Neutrophil (primary cell): ENCODE results near the gene CCL4.
"Not testable (repeated sequence)": the region's sequence is repeated elsewhere in the genome, so short reads cannot be mapped to it uniquely, and the experiment has no call there.

ENCODE experiments used
- H3K27ac ChIP-seq: fragments of 200-600 bp; sonication (generic); 2 replicates; pipeline ENCODE4 v1.5.1; 2016; ENCODE audit warnings: mild to moderate bottlenecking, moderate library complexity
- H3K27me3 ChIP-seq: fragments of 200-600 bp; sonication (generic); 2 replicates; pipeline ENCODE4 v1.6.0; 2016; ENCODE audit warnings: mild to moderate bottlenecking
- H3K36me3 ChIP-seq: fragments of 200-600 bp; sonication (generic); 2 replicates; pipeline ENCODE4 v1.5.1; 2017
- H3K4me1 ChIP-seq, 2 experiments: fragments of 200-600 bp in 1 of 2; sonication (generic) in 1 of 2; 1 replicate in 1 of 2; 2 replicates in 1 of 2; pipeline versions ENCODE4 v1.5.1 to v1.6.1; 2013 to 2016; ENCODE audit warnings: low read depth in 1 of 2, low read length in 1 of 2, mild to moderate bottlenecking in 1 of 2, moderate library complexity in 1 of 2; ENCODE audit not compliant: control insufficient read depth in 1 of 2, insufficient read depth in 1 of 2
- H3K4me3 ChIP-seq, 2 experiments: fragments of 200-600 bp in 1 of 2; sonication (generic) in 1 of 2; 1 replicate in 1 of 2; 2 replicates in 1 of 2; pipeline ENCODE4 v1.5.1; 2013 to 2016; ENCODE audit warnings: low read depth in 1 of 2, low read length in 1 of 2, mild to moderate bottlenecking in 1 of 2, moderate library complexity in 1 of 2
- H3K9me3 ChIP-seq: fragments of 200-600 bp; sonication (generic); 2 replicates; pipeline ENCODE4 v1.5.1; 2016
- CTCF ChIP-seq: fragments of 200-600 bp; sonication (generic); IDR thresholded peaks from 2 replicates; pipeline ENCODE4 v1.5.1; 2016; ENCODE audit warnings: antibody characterized with exemption

Gene CCL4

GRCh38 chr17:36112572-36112971 lies 8.9 kb downstream of the CCL4 start:
- Histone ChIP-seq H3K9me3 (no peaks in the 10 kb centered on the region), H3K4me1 (peaks cover 12 to 13% of the 10 kb centered on the region in 2 experiments), H3K36me3 (no peaks in the 10 kb centered on the region), H3K27me3 (no peaks in the 10 kb centered on the region), H3K4me3 (no peak overlapping the region), H3K27ac (no peak overlapping the region)
- no peak for TF ChIP-seq CTCF

GRCh38 chr17:36113131-36113530 lies 9.5 kb downstream of the CCL4 start:
- H3K27me3 ChIP-seq, H3K4me1 ChIP-seq, H3K9me3 ChIP-seq, H3K27ac ChIP-seq, H3K36me3 ChIP-seq, H3K4me3 ChIP-seq: not testable (repeated sequence)

DNA sequence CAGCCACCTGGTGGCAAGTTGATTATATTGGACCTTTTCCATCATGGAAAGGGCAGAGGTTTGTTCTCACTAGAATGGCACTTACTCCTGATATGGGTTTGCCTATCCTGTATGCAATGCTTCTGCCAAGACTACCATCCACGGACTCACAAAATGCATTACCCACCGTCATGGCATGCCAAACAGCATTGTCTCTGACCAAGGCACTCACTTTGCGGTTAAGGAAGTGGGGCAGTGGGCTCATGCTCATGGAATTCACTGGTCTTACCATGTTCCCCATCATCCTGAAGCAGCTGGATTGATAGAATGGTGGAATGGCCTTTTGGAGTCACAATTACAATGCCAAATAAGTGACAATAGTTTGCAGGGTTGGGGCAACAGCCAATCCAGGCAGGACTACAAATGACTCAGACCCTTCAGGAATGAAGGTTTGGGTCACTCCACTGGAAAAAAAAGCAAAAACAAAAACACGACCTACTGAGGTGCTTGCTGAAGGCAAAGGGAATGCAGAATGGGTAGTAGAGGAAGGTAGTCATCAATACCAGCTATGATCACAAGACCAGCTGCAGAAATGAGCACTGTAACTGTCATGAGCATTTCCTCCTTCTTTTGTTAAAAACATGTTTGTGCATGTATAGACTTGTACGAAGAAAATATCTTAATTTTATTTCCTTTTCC lies 11.5 kb downstream of the CCL4 start:
- not testable (repeated sequence) for H3K9me3 ChIP-seq, H3K4me1 ChIP-seq, H3K4me3 ChIP-seq, H3K36me3 ChIP-seq, H3K27ac ChIP-seq, H3K27me3 ChIP-seq

DNA sequence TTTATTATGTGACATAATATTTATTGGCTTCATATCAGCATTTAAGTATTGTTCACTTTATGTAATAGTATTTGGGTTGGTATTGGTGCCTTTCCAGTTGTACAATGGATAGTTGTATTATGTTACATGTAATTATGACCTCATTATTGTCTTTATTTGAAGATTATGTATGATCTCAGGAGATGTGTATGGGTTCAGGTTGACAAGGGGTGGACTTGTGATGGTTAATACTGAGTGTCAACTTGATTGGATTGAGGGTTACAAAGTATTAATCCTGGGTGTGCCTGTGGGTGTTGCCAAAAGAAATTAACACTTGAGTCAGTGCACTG lies 12.0 kb downstream of the CCL4 start:
- H3K4me3 ChIP-seq, H3K36me3 ChIP-seq, H3K27me3 ChIP-seq, H3K27ac ChIP-seq, H3K4me1 ChIP-seq, H3K9me3 ChIP-seq: not testable (repeated sequence)

- Histone ChIP-seq H3K36me3 (no peaks in the 10 kb centered on the region), H3K9me3 (no peaks in the 10 kb centered on the region), H3K4me3 (no peak overlapping the region), H3K27ac (no peak overlapping the region), H3K4me1 (no peaks in the 10 kb centered on the region), H3K27me3 (no peaks in the 10 kb centered on the region)
- TF ChIP-seq CTCF = no peak
Observed at GRCh38 chr17:36117505-36118382, 14.1 kb downstream of the CCL4 start.

DNA sequence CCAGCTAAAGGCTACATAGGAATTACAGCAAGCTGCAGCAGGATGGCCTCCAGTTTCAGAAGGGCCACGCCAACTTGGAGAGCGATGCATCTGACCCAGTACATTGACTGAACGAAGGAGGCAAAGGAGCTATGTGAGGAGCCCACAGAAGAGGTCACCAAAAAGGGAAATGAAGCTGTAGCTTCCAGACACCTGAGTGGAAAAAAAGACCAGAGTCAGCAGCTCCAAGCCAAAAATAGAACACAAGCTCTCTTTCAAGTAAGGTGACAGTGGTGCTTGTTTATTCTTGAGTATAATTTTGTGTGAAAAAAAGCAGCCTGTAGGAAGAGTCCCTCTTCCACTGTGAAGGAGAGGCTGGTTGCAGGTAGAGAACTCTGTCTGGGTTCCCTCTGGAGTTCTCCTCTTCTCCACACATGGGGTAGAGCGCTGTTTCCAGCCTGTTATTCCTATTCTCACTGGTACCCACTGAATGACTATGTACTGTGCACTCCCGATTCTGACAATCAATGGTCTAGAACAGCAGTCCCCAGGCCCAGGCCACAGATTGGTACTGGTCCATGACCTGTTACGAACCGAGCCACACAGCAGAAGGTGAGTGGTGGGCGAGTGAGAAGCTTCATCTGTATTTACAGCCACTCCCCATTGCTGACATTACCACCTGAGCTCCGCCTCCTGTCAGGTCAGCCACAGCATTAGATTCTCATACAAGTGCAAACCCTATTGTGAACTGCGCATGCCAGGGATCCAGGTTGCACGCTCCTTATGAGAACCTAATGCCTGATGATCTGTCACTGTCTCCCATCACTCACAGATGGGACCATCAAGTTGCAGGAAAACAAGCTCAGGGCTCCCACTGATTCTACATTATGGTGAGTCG lies 15.1 kb downstream of the CCL4 start:
- H3K4me1 ChIP-seq = no peaks in the 10 kb centered on the region
- H3K36me3 ChIP-seq = no peaks in the 10 kb centered on the region
- no peaks in the 10 kb centered on the region for H3K9me3 ChIP-seq
- TF ChIP-seq CTCF = no peak
- no peak overlapping the region for H3K27ac ChIP-seq
- H3K4me3 ChIP-seq = no peak overlapping the region
- H3K27me3 ChIP-seq = no peaks in the 10 kb centered on the region
